Natural killer cell (primary cell): ENCODE measurements around the gene TEX12. TPM values are rescaled to one million over a fixed set of nuclear protein-coding genes. Genes with fewer than 3 reads are reported as not detected.

ENCODE experiments used
- ATAC-seq, 3 donors: fragments of 150-1000 bp in 2 of 3; fragments of 200-7000 bp in 1 of 3; cut with Tn5 transposase; 1 replicate in 1 of 3; 2 replicates in 2 of 3; pipeline ENCODE4 v1.10.0; 2021; ENCODE audit warnings: mild to moderate bottlenecking in 2 of 3, moderate library complexity in 2 of 3
- DNase-seq, 2 donors: peaks; one replicate each; pipeline versions ENCODE4 v3.0.0 to v3.0.0-alpha.2; 2013 to 2021; ENCODE audit warnings: mixed read lengths in 1 of 2
- H3K27ac ChIP-seq: one replicate; pipeline ENCODE4 v1.5.1; 2013; ENCODE audit warnings: mild to moderate bottlenecking, low read length
- H3K27me3 ChIP-seq: one replicate; pipeline ENCODE4 v1.6.1; 2013; ENCODE audit warnings: low read length; ENCODE audit not compliant: control insufficient read depth, insufficient read depth
- H3K36me3 ChIP-seq: one replicate; pipeline ENCODE4 v1.6.1; 2013; ENCODE audit warnings: low read length; ENCODE audit not compliant: control insufficient read depth, insufficient read depth
- H3K4me1 ChIP-seq: one replicate; pipeline ENCODE4 v1.6.1; 2013; ENCODE audit warnings: low read length; ENCODE audit not compliant: control insufficient read depth, insufficient read depth
- H3K4me3 ChIP-seq: one replicate; pipeline ENCODE4 v1.5.1; 2013; ENCODE audit warnings: low read length
- H3K9me3 ChIP-seq: one replicate; pipeline ENCODE4 v1.6.1; 2013; ENCODE audit warnings: low read length; ENCODE audit not compliant: control insufficient read depth, insufficient read depth
- H3K27ac Mint-ChIP-seq, 2 donors: one replicate each; pipeline ENCODE4 v1.8.0; 2022; ENCODE audit warnings: mild to moderate bottlenecking in 2 of 2, mixed read lengths in 2 of 2, moderate library complexity in 1 of 2
- H3K27me3 Mint-ChIP-seq, 2 donors: one replicate each; pipeline ENCODE4 v1.8.0; 2022; ENCODE audit warnings: low read depth in 2 of 2, mixed read lengths in 2 of 2
- H3K36me3 Mint-ChIP-seq: one replicate; pipeline ENCODE4 v1.8.0; 2022; ENCODE audit warnings: mixed read lengths
- H3K4me1 Mint-ChIP-seq, 2 donors: one replicate each; pipeline ENCODE4 v1.8.0; 2022; ENCODE audit warnings: mixed read lengths in 2 of 2
- H3K4me3 Mint-ChIP-seq: one replicate; pipeline ENCODE4 v1.8.0; 2022; ENCODE audit warnings: mild to moderate bottlenecking, moderate library complexity, mixed read lengths
- H3K9me3 Mint-ChIP-seq, 2 donors: one replicate each; pipeline ENCODE4 v1.8.0; 2022; ENCODE audit warnings: mixed read lengths in 2 of 2
- WGBS: methylation state at CpG from one replicate; pipeline ENCODE4 v1.1.7; 2013; ENCODE audit warnings: missing lambda C conversion rate; ENCODE audit not compliant: insufficient coverage; 5-methylcytosine and 5-hydroxymethylcytosine counted together
- intact Hi-C: fragments of 100-400 bp; cut with micrococcal nuclease; formaldehyde crosslinking; loops from one replicate; pipeline ENCODE4 v1.14.2; 2022
- total RNA-seq, 4 donors: library from RNA; stranded (reverse); fragments of 120-200 nt in 1 of 4; gene quantifications; one replicate each; pipeline versions ENCODE4 v1.2.3 to v1.2.4, GENCODE V29; 2013 to 2022
- TF ChIP-seq, protein P1 (sequence below): fragments of 200-600 bp; IDR thresholded peaks from one replicate; pipeline ENCODE4 v1.8.0; 2022; ENCODE audit warnings: antibody characterized with exemption

Gene TEX12
- total RNA-seq, 3 donors from 2014 or later (not counting 1 experiment from before 2014, with no cell fraction given) = 0.45 to 0.82 (median 0.50) TPM

DNA sequence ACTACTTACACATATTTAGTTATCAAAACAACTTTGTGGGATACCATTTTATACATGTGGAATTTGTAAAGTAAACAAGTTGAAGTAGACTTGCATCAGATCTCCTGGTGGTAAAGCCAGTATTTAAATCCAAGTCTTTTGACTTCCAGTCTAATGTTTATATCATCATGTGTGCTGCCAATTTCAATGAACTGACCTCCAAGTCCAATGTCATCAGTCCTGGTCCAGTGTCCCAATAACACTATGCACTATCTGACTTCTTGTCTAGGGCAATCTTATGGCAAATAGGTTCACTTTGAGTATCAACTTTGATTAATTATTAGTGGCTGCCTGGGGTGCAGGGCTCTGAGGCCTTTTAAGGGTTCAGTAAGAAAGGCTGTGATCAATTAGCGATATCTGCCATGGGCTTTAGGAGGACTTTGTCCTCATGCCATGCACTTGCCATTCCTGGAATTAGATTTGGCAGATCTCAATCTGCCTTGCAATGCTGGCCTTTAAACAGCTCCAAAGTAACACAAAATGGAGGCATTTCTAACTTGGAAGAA lies 49.5 kb downstream of the TEX12 start:
- TF ChIP-seq, protein P1, sequence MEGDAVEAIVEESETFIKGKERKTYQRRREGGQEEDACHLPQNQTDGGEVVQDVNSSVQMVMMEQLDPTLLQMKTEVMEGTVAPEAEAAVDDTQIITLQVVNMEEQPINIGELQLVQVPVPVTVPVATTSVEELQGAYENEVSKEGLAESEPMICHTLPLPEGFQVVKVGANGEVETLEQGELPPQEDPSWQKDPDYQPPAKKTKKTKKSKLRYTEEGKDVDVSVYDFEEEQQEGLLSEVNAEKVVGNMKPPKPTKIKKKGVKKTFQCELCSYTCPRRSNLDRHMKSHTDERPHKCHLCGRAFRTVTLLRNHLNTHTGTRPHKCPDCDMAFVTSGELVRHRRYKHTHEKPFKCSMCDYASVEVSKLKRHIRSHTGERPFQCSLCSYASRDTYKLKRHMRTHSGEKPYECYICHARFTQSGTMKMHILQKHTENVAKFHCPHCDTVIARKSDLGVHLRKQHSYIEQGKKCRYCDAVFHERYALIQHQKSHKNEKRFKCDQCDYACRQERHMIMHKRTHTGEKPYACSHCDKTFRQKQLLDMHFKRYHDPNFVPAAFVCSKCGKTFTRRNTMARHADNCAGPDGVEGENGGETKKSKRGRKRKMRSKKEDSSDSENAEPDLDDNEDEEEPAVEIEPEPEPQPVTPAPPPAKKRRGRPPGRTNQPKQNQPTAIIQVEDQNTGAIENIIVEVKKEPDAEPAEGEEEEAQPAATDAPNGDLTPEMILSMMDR = no peak
- Histone ChIP-seq H3K27me3 (no peaks in the 10 kb centered on the region), H3K9me3 (no peaks in the 10 kb centered on the region), H3K4me1 (no peaks in the 10 kb centered on the region), H3K4me3 (no peak overlapping the region), H3K36me3 (no peaks in the 10 kb centered on the region), H3K27ac (no peak overlapping the region)
- Mint-ChIP-seq H3K36me3 (no peaks in the 10 kb centered on the region), H3K27ac (no peak overlapping the region), H3K9me3 (no peaks in the 10 kb centered on the region), H3K27me3 (no peaks in the 10 kb centered on the region), H3K4me3 (no peak overlapping the region), H3K4me1 (peaks cover 0 to 6% of the 10 kb centered on the region in 2 donors)
- intact Hi-C loops = no loop called here
- no peak for ATAC-seq
- DNase-seq = no peak
- WGBS = 95% methylated on average over 1 of the region's 1 CpG

DNA sequence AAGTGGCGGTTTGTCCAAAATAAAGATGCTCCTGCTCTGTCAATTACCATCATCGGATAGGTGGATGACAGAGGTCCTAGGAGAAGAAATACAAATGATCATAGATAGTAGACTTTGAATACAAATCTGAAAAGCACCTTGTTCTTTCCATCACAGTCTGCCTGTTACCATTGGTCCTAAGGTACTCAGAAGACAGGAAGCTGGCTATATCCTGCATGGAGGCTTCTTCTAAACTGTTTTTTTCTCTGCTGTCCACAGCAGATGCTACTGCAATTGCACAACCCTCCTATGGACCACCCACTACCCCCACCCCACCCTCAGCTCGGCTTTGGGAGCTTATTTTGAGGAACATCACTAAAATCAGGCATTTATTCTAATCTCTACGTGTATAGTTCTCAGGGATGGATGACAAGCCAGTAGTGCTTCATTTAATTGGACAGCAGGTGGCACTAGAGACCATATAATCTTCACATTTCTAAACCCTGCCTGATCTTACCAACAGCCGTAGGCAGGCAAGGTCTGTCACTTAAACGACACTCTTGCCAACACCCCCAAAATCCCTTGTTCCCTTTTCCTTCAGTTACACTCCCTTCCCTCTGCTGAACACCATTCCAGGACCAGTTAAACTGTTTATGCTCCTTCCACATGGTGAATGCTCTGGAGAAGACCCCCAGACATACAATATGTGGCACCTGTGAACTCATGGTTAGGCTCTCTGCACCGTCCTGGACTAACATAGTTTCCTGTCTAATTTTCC lies 52.5 kb downstream of the TEX12 start:
- intact Hi-C loops = loop anchor here (1.0 to 10.0 kb wide), 4 partner anchors 61 to 1070 kb away; no protein-coding TSS in a partner anchor
- ATAC-seq = peak; percentile 97 to 100 (median 100)
- no peaks in the 10 kb centered on the region for H3K36me3 Mint-ChIP-seq

DNA sequence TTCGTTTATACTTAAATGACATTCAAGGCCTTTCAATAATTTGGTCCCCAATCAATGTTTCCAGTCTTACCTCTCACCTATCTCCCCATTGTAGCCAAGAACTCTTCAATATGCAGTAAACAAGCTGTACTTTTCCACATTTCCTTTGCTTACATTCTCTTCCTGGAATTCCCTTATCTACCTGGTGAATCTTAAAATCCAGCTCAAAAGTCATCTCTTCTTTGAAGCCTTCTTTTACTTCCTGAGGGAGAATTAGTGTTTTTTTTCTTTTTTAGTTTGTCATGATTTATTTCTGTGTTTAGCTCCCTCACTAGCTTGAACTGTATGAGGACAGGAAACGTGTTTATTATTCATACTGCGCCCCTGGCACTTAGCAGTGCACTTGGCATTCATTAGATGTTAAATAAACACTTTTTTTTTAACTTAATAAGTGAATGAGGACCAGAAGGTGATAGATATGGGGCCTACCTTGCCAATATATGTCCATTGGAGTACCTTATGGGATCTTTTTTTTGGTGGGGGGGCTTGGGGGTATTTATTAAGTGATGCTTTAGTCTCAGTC lies 54.2 kb downstream of the TEX12 start:
- Mint-ChIP-seq H3K27ac (no peak overlapping the region), H3K4me1 (peaks cover 0 to 6% of the 10 kb centered on the region in 2 donors), H3K4me3 (no peak overlapping the region), H3K9me3 (no peaks in the 10 kb centered on the region), H3K36me3 (no peaks in the 10 kb centered on the region), H3K27me3 (no peaks in the 10 kb centered on the region)
- Histone ChIP-seq H3K4me1 (peaks cover 7% of the 10 kb centered on the region), H3K27ac (no peak overlapping the region), H3K9me3 (no peaks in the 10 kb centered on the region), H3K27me3 (no peaks in the 10 kb centered on the region), H3K36me3 (no peaks in the 10 kb centered on the region), H3K4me3 (no peak overlapping the region)
- intact Hi-C loops = loop anchor here (2.0 to 10.0 kb wide), 2 partner anchors 233 to 333 kb away; no protein-coding TSS in a partner anchor
- DNase-seq (no peak), ATAC-seq (no peak)
- WGBS = 95% methylated on average over 2 of the region's 3 CpGs
- TF ChIP-seq, protein P1 = no peak

More for the DNA sequence above, 52.5 kb downstream of the TEX12 start:
- WGBS = 36% methylated on average over 7 of the region's 7 CpGs
- Histone ChIP-seq H3K4me3 (no peak overlapping the region), H3K27me3 (no peaks in the 10 kb centered on the region), H3K36me3 (no peaks in the 10 kb centered on the region), H3K27ac (no peak overlapping the region), H3K4me1 (no peaks in the 10 kb centered on the region), H3K9me3 (no peaks in the 10 kb centered on the region)
- H3K27ac Mint-ChIP-seq = no peak overlapping the region
- peak in 1 of 2 donors; percentile 91 for DNase-seq
- TF ChIP-seq, protein P1 = peak; percentile 82
- H3K4me1 Mint-ChIP-seq = peaks cover 0 to 6% of the 10 kb centered on the region in 2 donors
- no peak overlapping the region for H3K4me3 Mint-ChIP-seq
- no peaks in the 10 kb centered on the region for H3K9me3 Mint-ChIP-seq
- no peaks in the 10 kb centered on the region for H3K27me3 Mint-ChIP-seq

Other genes starting within 250 kb of the TEX12 start
- not detected for gene C11orf52, start 248.5 kb upstream of the TEX12 start, total RNA-seq
- gene DIXDC1, start 230.0 kb upstream of the TEX12 start, total RNA-seq = 1 to 10 TPM in 1 of 3 donors, under 1 TPM in 2; 0.26 to 1.0 (median 0.57) TPM
- gene DLAT, start 142.0 kb upstream of the TEX12 start, total RNA-seq = 10 to 100 TPM; 12.6 to 16.2 (median 15.5) TPM
- gene PIH1D2, start 93.4 kb upstream of the TEX12 start, total RNA-seq = not detected
- 10 to 100 TPM; 12.6 to 14.9 (median 13.3) TPM for gene NKAPD1, start 93.1 kb upstream of the TEX12 start, total RNA-seq
- 10 to 100 TPM; 14.6 to 17.8 (median 17.0) TPM for gene TIMM8B, start 80.6 kb upstream of the TEX12 start, total RNA-seq
- gene SDHD, start 80.5 kb upstream of the TEX12 start, total RNA-seq = 10 to 100 TPM; 46.8 to 55.0 (median 52.3) TPM
- gene IL18, start 3.3 kb upstream of the TEX12 start, total RNA-seq = 10 to 100 TPM in 2 of 3 donors, 1 to 10 TPM in 1; 9.3 to 13.8 (median 10.7) TPM
- gene BCO2, start 8.1 kb downstream of the TEX12 start, total RNA-seq = 1 to 10 TPM; 3.9 to 7.2 (median 5.8) TPM
- 100 to 1,000 TPM in 1 of 3 donors, 10 to 100 TPM in 2; 86.7 to 106 (median 97.4) TPM for gene PTS, start 59.1 kb downstream of the TEX12 start, total RNA-seq
- gene PLET1, start 93.5 kb downstream of the TEX12 start, total RNA-seq = not detected